T-helper 2 cell treated with Interferon-gamma antibody and Interleukin-4, amounts not matched to agents 5 μg/mL and 100 μg/mL, for 36 hours (primary cell): ENCODE results near the gene SLC15A1.

Experiments used
- DNase-seq: peaks from one replicate; pipeline ENCODE4 v3.0.0; 2021; ENCODE audit warnings: low spot score
- H3K27ac Mint-ChIP-seq: one replicate; pipeline ENCODE4 v1.8.0; 2021; ENCODE audit warnings: mild to moderate bottlenecking, mixed read lengths
- H3K27me3 Mint-ChIP-seq: one replicate; pipeline ENCODE4 v1.8.0; 2021; ENCODE audit warnings: low read depth, mixed read lengths
- H3K36me3 Mint-ChIP-seq: one replicate; pipeline ENCODE4 v1.8.0; 2021; ENCODE audit warnings: low read depth, mixed read lengths
- H3K4me1 Mint-ChIP-seq: one replicate; pipeline ENCODE4 v1.8.0; 2021; ENCODE audit warnings: low read depth, mixed read lengths
- H3K4me3 Mint-ChIP-seq: one replicate; pipeline ENCODE4 v1.8.0; 2022; ENCODE audit warnings: mild to moderate bottlenecking, moderate library complexity, mixed read lengths
- H3K9me3 Mint-ChIP-seq: one replicate; pipeline ENCODE4 v1.8.0; 2021; ENCODE audit warnings: mixed read lengths

Gene SLC15A1

GRCh38 chr13:98787173-98787572, 34.7 kb upstream of the SLC15A1 start:
- no peaks in the 10 kb centered on the region for H3K36me3 Mint-ChIP-seq
- H3K27me3 Mint-ChIP-seq, result peaks cover 25% of the 10 kb centered on the region
- no peak for DNase-seq
- no peak overlapping the region for H3K4me3 Mint-ChIP-seq
- no peaks in the 10 kb centered on the region for H3K9me3 Mint-ChIP-seq
- H3K27ac Mint-ChIP-seq, result no peak overlapping the region
- H3K4me1 Mint-ChIP-seq, result no peaks in the 10 kb centered on the region

GRCh38 chr13:98786023-98786422, 33.6 kb upstream of the SLC15A1 start:
- Mint-ChIP-seq H3K27me3 (peaks cover 25% of the 10 kb centered on the region), H3K36me3 (no peaks in the 10 kb centered on the region), H3K4me3 (no peak overlapping the region), H3K4me1 (no peaks in the 10 kb centered on the region), H3K9me3 (no peaks in the 10 kb centered on the region), H3K27ac (no peak overlapping the region)
- DNase-seq, result no peak

- H3K4me1 Mint-ChIP-seq, result no peaks in the 10 kb centered on the region
- DNase-seq, result no peak
- no peaks in the 10 kb centered on the region for H3K9me3 Mint-ChIP-seq
- H3K36me3 Mint-ChIP-seq, result no peaks in the 10 kb centered on the region
- no peak overlapping the region for H3K4me3 Mint-ChIP-seq
- H3K27ac Mint-ChIP-seq, result no peak overlapping the region
- H3K27me3 Mint-ChIP-seq, result peaks cover 25% of the 10 kb centered on the region
Measured at GRCh38 chr13:98785405-98785804, 32.9 kb upstream of the SLC15A1 start.

- Mint-ChIP-seq H3K36me3 (no peaks in the 10 kb centered on the region), H3K4me1 (no peaks in the 10 kb centered on the region), H3K4me3 (no peak overlapping the region), H3K27me3 (peaks cover 24% of the 10 kb centered on the region), H3K9me3 (no peaks in the 10 kb centered on the region), H3K27ac (no peak overlapping the region)
- DNase-seq, result no peak
Measured at GRCh38 chr13:98784666-98785065, 32.2 kb upstream of the SLC15A1 start.

GRCh38 chr13:98783856-98784478, 31.5 kb upstream of the SLC15A1 start:
- Mint-ChIP-seq H3K4me1 (no peaks in the 10 kb centered on the region), H3K27ac (no peak overlapping the region), H3K27me3 (peaks cover 21% of the 10 kb centered on the region), H3K4me3 (no peak overlapping the region), H3K36me3 (no peaks in the 10 kb centered on the region), H3K9me3 (no peaks in the 10 kb centered on the region)
- no peak for DNase-seq

GRCh38 chr13:98782654-98783053, 30.2 kb upstream of the SLC15A1 start:
- H3K27me3 Mint-ChIP-seq, result peaks cover 15% of the 10 kb centered on the region
- H3K36me3 Mint-ChIP-seq, result no peaks in the 10 kb centered on the region
- H3K27ac Mint-ChIP-seq, result no peak overlapping the region
- no peaks in the 10 kb centered on the region for H3K4me1 Mint-ChIP-seq
- no peaks in the 10 kb centered on the region for H3K9me3 Mint-ChIP-seq
- no peak overlapping the region for H3K4me3 Mint-ChIP-seq
- no peak for DNase-seq

GRCh38 chr13:98781905-98782304, 29.4 kb upstream of the SLC15A1 start:
- H3K9me3 Mint-ChIP-seq, result no peaks in the 10 kb centered on the region

GRCh38 chr13:98781470-98781869, 29.0 kb upstream of the SLC15A1 start:
- H3K4me1 Mint-ChIP-seq, result no peaks in the 10 kb centered on the region
- H3K4me3 Mint-ChIP-seq, result no peak overlapping the region
- peaks cover 7% of the 10 kb centered on the region for H3K27me3 Mint-ChIP-seq
- no peak for DNase-seq
- no peaks in the 10 kb centered on the region for H3K9me3 Mint-ChIP-seq
- no peak overlapping the region for H3K27ac Mint-ChIP-seq
- H3K36me3 Mint-ChIP-seq, result no peaks in the 10 kb centered on the region

More at GRCh38 chr13:98781905-98782304, 29.4 kb upstream of the SLC15A1 start:
- Mint-ChIP-seq H3K27me3 (peaks cover 11% of the 10 kb centered on the region), H3K4me3 (no peak overlapping the region), H3K36me3 (no peaks in the 10 kb centered on the region), H3K27ac (no peak overlapping the region), H3K4me1 (no peaks in the 10 kb centered on the region)
- DNase-seq, result no peak

GRCh38 chr13:98781045-98781444, 28.6 kb upstream of the SLC15A1 start:
- DNase-seq, result no peak
- no peaks in the 10 kb centered on the region for H3K36me3 Mint-ChIP-seq
- H3K9me3 Mint-ChIP-seq, result no peaks in the 10 kb centered on the region
- no peak overlapping the region for H3K4me3 Mint-ChIP-seq
- no peaks in the 10 kb centered on the region for H3K4me1 Mint-ChIP-seq
- peaks cover 4% of the 10 kb centered on the region for H3K27me3 Mint-ChIP-seq
- H3K27ac Mint-ChIP-seq, result no peak overlapping the region

- Mint-ChIP-seq H3K36me3 (no peaks in the 10 kb centered on the region), H3K27me3 (peaks cover 4% of the 10 kb centered on the region), H3K4me1 (no peaks in the 10 kb centered on the region), H3K9me3 (no peaks in the 10 kb centered on the region), H3K27ac (no peak overlapping the region), H3K4me3 (no peak overlapping the region)
- DNase-seq, result no peak
Measured at GRCh38 chr13:98780451-98780850, 28.0 kb upstream of the SLC15A1 start.

- no peak overlapping the region for H3K4me3 Mint-ChIP-seq
- no peak overlapping the region for H3K27ac Mint-ChIP-seq
- no peak for DNase-seq
- no peaks in the 10 kb centered on the region for H3K9me3 Mint-ChIP-seq
- H3K4me1 Mint-ChIP-seq, result no peaks in the 10 kb centered on the region
- peaks cover 4% of the 10 kb centered on the region for H3K27me3 Mint-ChIP-seq
- H3K36me3 Mint-ChIP-seq, result no peaks in the 10 kb centered on the region
Measured at GRCh38 chr13:98779695-98780094, 27.2 kb upstream of the SLC15A1 start.

GRCh38 chr13:98778749-98779148, 26.3 kb upstream of the SLC15A1 start:
- Mint-ChIP-seq H3K4me3 (no peak overlapping the region), H3K27ac (no peak overlapping the region), H3K27me3 (peaks cover 4% of the 10 kb centered on the region), H3K36me3 (no peaks in the 10 kb centered on the region), H3K4me1 (no peaks in the 10 kb centered on the region), H3K9me3 (no peaks in the 10 kb centered on the region)
- DNase-seq, result no peak

- H3K27me3 Mint-ChIP-seq, result peaks cover 4% of the 10 kb centered on the region
- H3K27ac Mint-ChIP-seq, result no peak overlapping the region
- no peak overlapping the region for H3K4me3 Mint-ChIP-seq
- no peak for DNase-seq
- H3K9me3 Mint-ChIP-seq, result no peaks in the 10 kb centered on the region
- no peaks in the 10 kb centered on the region for H3K4me1 Mint-ChIP-seq
- H3K36me3 Mint-ChIP-seq, result no peaks in the 10 kb centered on the region
Measured at GRCh38 chr13:98776644-98777043, 24.2 kb upstream of the SLC15A1 start.

GRCh38 chr13:98775844-98776598, 23.5 kb upstream of the SLC15A1 start:
- H3K9me3 Mint-ChIP-seq, result peaks cover 6% of the 10 kb centered on the region
- H3K4me3 Mint-ChIP-seq, result no peak overlapping the region
- H3K36me3 Mint-ChIP-seq, result no peaks in the 10 kb centered on the region
- no peak for DNase-seq
- no peak overlapping the region for H3K27ac Mint-ChIP-seq
- peaks cover 4% of the 10 kb centered on the region for H3K27me3 Mint-ChIP-seq
- no peaks in the 10 kb centered on the region for H3K4me1 Mint-ChIP-seq

- no peaks in the 10 kb centered on the region for H3K4me1 Mint-ChIP-seq
- H3K27me3 Mint-ChIP-seq, result peaks cover 4% of the 10 kb centered on the region
- no peak overlapping the region for H3K27ac Mint-ChIP-seq
- no peaks in the 10 kb centered on the region for H3K36me3 Mint-ChIP-seq
- no peak overlapping the region for H3K4me3 Mint-ChIP-seq
- H3K9me3 Mint-ChIP-seq, result peaks cover 9% of the 10 kb centered on the region
- DNase-seq, result no peak
Measured at GRCh38 chr13:98775386-98775785, 22.9 kb upstream of the SLC15A1 start.
